Gastroesophageal sphincter (tissue), 3 donors: ENCODE measurements around the gene PDPR.
"Not testable (repeated sequence)": the region's sequence is repeated elsewhere in the genome, so short reads cannot be mapped to it uniquely, and the experiment has no call there.

Experiments
- EP300 ChIP-seq: sonication (generic); formaldehyde crosslinking; IDR thresholded peaks from one replicate; pipeline ENCODE4 v1.6.1; 2017; ENCODE audit warnings: antibody characterized with exemption, mild to moderate bottlenecking
- POLR2A ChIP-seq, 2 donors: fragments of 450-650 bp; IDR thresholded peaks; one replicate each; pipeline ENCODE4 v1.6.1; 2017; ENCODE audit warnings: antibody characterized with exemption in 2 of 2, mild to moderate bottlenecking in 2 of 2, moderate library complexity in 1 of 2
- POLR2AphosphoS5 ChIP-seq: sonication (generic); formaldehyde crosslinking; IDR thresholded peaks from one replicate; pipeline ENCODE4 v1.6.1; 2017; ENCODE audit warnings: antibody characterized with exemption
- TF ChIP-seq, protein P1 (sequence below), 4 experiments: fragments of 200-600 bp in 2 of 4; fragments of 450-650 bp in 2 of 4; sonication (generic) in 1 of 4; IDR thresholded peaks; one replicate each; pipeline ENCODE4 v1.5.1; 2017 to 2019; ENCODE audit warnings: antibody characterized with exemption in 4 of 4, mild to moderate bottlenecking in 2 of 4, moderate library complexity in 2 of 4

- TF ChIP-seq, protein P1, sequence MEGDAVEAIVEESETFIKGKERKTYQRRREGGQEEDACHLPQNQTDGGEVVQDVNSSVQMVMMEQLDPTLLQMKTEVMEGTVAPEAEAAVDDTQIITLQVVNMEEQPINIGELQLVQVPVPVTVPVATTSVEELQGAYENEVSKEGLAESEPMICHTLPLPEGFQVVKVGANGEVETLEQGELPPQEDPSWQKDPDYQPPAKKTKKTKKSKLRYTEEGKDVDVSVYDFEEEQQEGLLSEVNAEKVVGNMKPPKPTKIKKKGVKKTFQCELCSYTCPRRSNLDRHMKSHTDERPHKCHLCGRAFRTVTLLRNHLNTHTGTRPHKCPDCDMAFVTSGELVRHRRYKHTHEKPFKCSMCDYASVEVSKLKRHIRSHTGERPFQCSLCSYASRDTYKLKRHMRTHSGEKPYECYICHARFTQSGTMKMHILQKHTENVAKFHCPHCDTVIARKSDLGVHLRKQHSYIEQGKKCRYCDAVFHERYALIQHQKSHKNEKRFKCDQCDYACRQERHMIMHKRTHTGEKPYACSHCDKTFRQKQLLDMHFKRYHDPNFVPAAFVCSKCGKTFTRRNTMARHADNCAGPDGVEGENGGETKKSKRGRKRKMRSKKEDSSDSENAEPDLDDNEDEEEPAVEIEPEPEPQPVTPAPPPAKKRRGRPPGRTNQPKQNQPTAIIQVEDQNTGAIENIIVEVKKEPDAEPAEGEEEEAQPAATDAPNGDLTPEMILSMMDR (IDR thresholded peaks at IDR 0.05) = not testable (repeated sequence)
- not testable (repeated sequence) for TF ChIP-seq POLR2A (IDR thresholded peaks at IDR 0.05); POLR2AphosphoS5; EP300
Measured at GRCh38 chr16:70113599-70113981, 542 bp upstream of the PDPR start.
